GM12878 (cell line): ENCODE measurements around the gene CBR4. TPM values are rescaled to one million over a fixed set of nuclear protein-coding genes. Genes with fewer than 3 reads are reported as not detected.
A peak's percentile ranks its signal among the peaks of the same experiment; 100 is the strongest.

Experiments used
- ATAC-seq: fragments of 200-7000 bp; cut with Tn5 transposase; 3 replicates; pipeline ENCODE4 v1.9.1; 2020; ENCODE audit warnings: mild to moderate bottlenecking, moderate library complexity
- BruUV-seq: library from RNA; stranded (reverse); fragments of 400-500 nt; replicated peaks from 2 replicates; lab custom pipeline; 2021; lab: Mats Ljungman, UMichigan
- CTCF ChIA-PET: fragments of 300-600 bp; sonication (Branson Sonifier 250); formaldehyde crosslinking; extraction: SDS; loops from one replicate; lab custom pipeline; 2021; ENCODE audit warnings: inconsistent platforms; lab: Yijun Ruan, JAX
- POLR2A ChIA-PET: fragments of 350-600 bp; formaldehyde crosslinking; extraction: SDS; loops from one replicate; lab custom pipeline; 2021; ENCODE audit warnings: inconsistent platforms; lab: Charles Lee
- RAD21 ChIA-PET: fragments of 300-600 bp; sonication (Branson Sonifier 250); formaldehyde crosslinking; loops from one replicate; lab custom pipeline; 2023; ENCODE audit warnings: antibody characterized with exemption; ENCODE audit not compliant: unreplicated experiment; lab: Charles Lee
- SMC1A ChIA-PET: fragments of 300-600 bp; sonication (Branson Sonifier 250); formaldehyde crosslinking; loops from one replicate; lab custom pipeline; 2023; ENCODE audit not compliant: unreplicated experiment, uncharacterized antibody; lab: Charles Lee
- DNase-seq: peaks from one replicate; pipeline ENCODE4 v3.0.0-alpha.2; 2011; ENCODE audit warnings: low read depth, low spot score
- FAIRE-seq: peaks from 3 replicates; lab custom pipeline; 2011; peaks lifted over from hg19 to GRCh38; lab: Jason Lieb, UNC
- H2AFZ ChIP-seq: 2 replicates; pipeline ENCODE4 v1.6.0; 2011; ENCODE audit warnings: low read depth, low read length, control low read depth; ENCODE audit not compliant: control insufficient read depth
- H3K27ac ChIP-seq: 2 replicates; pipeline ENCODE4 v1.5.1; 2011; ENCODE audit warnings: control low read depth; ENCODE audit not compliant: control insufficient read depth, insufficient read depth
- H3K27me3 ChIP-seq, 2 experiments: replicated peaks in 1 of 2; 2 replicates each; pipeline versions ENCODE4 v1.6.0 to v1.6.1; 2011; ENCODE audit warnings: low read length in 1 of 2; ENCODE audit not compliant: control insufficient read depth in 2 of 2, insufficient read depth in 2 of 2
- H3K36me3 ChIP-seq, 2 experiments: 2 replicates each; pipeline ENCODE4 v1.5.1; 2011; ENCODE audit warnings: low read length in 1 of 2; ENCODE audit not compliant: control insufficient read depth in 2 of 2, insufficient read depth in 2 of 2
- H3K4me1 ChIP-seq: 2 replicates; pipeline ENCODE4 v1.6.1; 2011; ENCODE audit warnings: mild to moderate bottlenecking, low read length, moderate library complexity, mixed read lengths; ENCODE audit not compliant: control insufficient read depth, insufficient read depth
- H3K4me2 ChIP-seq: 2 replicates; pipeline ENCODE4 v1.6.0; 2011; ENCODE audit warnings: control low read depth; ENCODE audit not compliant: control insufficient read depth, insufficient read depth
- H3K4me3 ChIP-seq: fragments of 200-600 bp; sonication (generic); 2 replicates; pipeline ENCODE4 v1.5.1; 2016
- H3K79me2 ChIP-seq: 2 replicates; pipeline ENCODE4 v1.6.0; 2011; ENCODE audit warnings: low read length; ENCODE audit not compliant: control insufficient read depth, insufficient read depth
- H3K9ac ChIP-seq: 2 replicates; pipeline ENCODE4 v1.8.0; 2011; ENCODE audit warnings: low read length, control low read depth, mixed read lengths; ENCODE audit not compliant: control insufficient read depth, insufficient read depth
- H3K9me3 ChIP-seq: replicated peaks from 3 replicates; pipeline ENCODE4 v1.5.1; 2011; ENCODE audit warnings: mild to moderate bottlenecking, low read length; ENCODE audit not compliant: control insufficient read depth, insufficient read depth
- H4K20me1 ChIP-seq: 2 replicates; pipeline ENCODE4 v1.6.0; 2011; ENCODE audit not compliant: control insufficient read depth, insufficient read depth
- BHLHE40 ChIP-seq, 2 experiments: fragments of 450-650 bp in 1 of 2; IDR thresholded peaks; 2 replicates each; pipeline ENCODE4 v1.6.1; 2011 to 2017; ENCODE audit warnings: low read depth in 2 of 2, borderline replicate concordance in 1 of 2, improper control_type of control experiment in 1 of 2, low read length in 1 of 2, mild to moderate bottlenecking in 1 of 2
- CHD2 ChIP-seq: IDR thresholded peaks from 2 replicates; pipeline ENCODE4 v1.6.1; 2011; ENCODE audit warnings: low read depth, low read length, improper control_type of control experiment, borderline replicate concordance
- CREM ChIP-seq: IDR thresholded peaks from 2 replicates; pipeline ENCODE4 v1.6.1; 2014; ENCODE audit warnings: antibody characterized with exemption, low read depth
- EED ChIP-seq: sonication (generic); IDR thresholded peaks from 2 replicates; pipeline ENCODE4 v1.6.1; 2016; ENCODE audit warnings: antibody characterized with exemption, low read depth
- ESRRA ChIP-seq: IDR thresholded peaks from 2 replicates; pipeline ENCODE4 v1.6.1; 2012; ENCODE audit warnings: mild to moderate bottlenecking, low read length, improper control_type of control experiment
- HCFC1 ChIP-seq: fragments of 150-350 bp; IDR thresholded peaks from 2 replicates; pipeline ENCODE4 v1.6.1; 2014; ENCODE audit warnings: low read length
- HDAC2 ChIP-seq: fragments of 200-600 bp; sonication (generic); IDR thresholded peaks from 2 replicates; pipeline ENCODE4 v1.6.1; 2017
- MEF2A ChIP-seq: IDR thresholded peaks from 2 replicates; pipeline ENCODE4 v1.6.1; 2011; ENCODE audit warnings: low read depth, mild to moderate bottlenecking, low read length, moderate library complexity; ENCODE audit not compliant: insufficient read depth
- MYC ChIP-seq: IDR thresholded peaks from 2 replicates; pipeline ENCODE4 v1.6.1; 2011; ENCODE audit warnings: mild to moderate bottlenecking, low read length, moderate library complexity, inconsistent platforms; ENCODE audit not compliant: insufficient read depth, insufficient replicate concordance, insufficient read length, severe bottlenecking
- POLR2A ChIP-seq: IDR thresholded peaks from 2 replicates; pipeline ENCODE4 v1.6.1; 2011; ENCODE audit warnings: low read depth, mild to moderate bottlenecking, low read length
- POLR2AphosphoS2 ChIP-seq: IDR thresholded peaks from 2 replicates; pipeline ENCODE4 v1.6.1; 2011; ENCODE audit warnings: low read depth, mild to moderate bottlenecking, low read length, improper control_type of control experiment, moderate library complexity
- RFX5 ChIP-seq: IDR thresholded peaks from 2 replicates; pipeline ENCODE4 v1.6.1; 2011; ENCODE audit warnings: low read depth, low read length, improper control_type of control experiment
- SMAD1 ChIP-seq: fragments of 450-650 bp; IDR thresholded peaks from 2 replicates; pipeline ENCODE4 v1.6.1; 2018; ENCODE audit warnings: mild to moderate bottlenecking, low read depth; ENCODE audit not compliant: partially characterized antibody
- SMC3 ChIP-seq: IDR thresholded peaks from 2 replicates; pipeline ENCODE4 v1.6.1; 2011; ENCODE audit warnings: low read length, improper control_type of control experiment, borderline replicate concordance
- ZNF207 ChIP-seq: fragments of 450-650 bp; IDR thresholded peaks from 2 replicates; pipeline ENCODE4 v1.6.1; 2014; ENCODE audit warnings: antibody characterized with exemption, mild to moderate bottlenecking, borderline replicate concordance
- WGBS: methylation state at CpG from one replicate; pipeline ENCODE4 v1.1.6; 2016; ENCODE audit warnings: low lambda C conversion rate; ENCODE audit not compliant: insufficient replicate concordance, insufficient coverage; ENCODE audit errors: missing lambda C conversion rate; 5-methylcytosine and 5-hydroxymethylcytosine counted together
- in situ Hi-C: fragments of 300-500 bp; cut with MboI; formaldehyde crosslinking; loops from 9 replicates; pipeline ENCODE4 v1.14.3; 2018; ENCODE audit warnings: mixed read lengths
- intact Hi-C: fragments of 100-400 bp; cut with micrococcal nuclease; formaldehyde crosslinking; loops from one replicate; pipeline ENCODE4 v1.14.2; 2022; ENCODE audit not compliant: unreplicated experiment
- polyA plus RNA-seq, 11 experiments: library from polyadenylated mRNA; depleted of rRNA in 4 of 11; unstranded in 6 of 11; stranded (reverse) in 5 of 11; fragments of >200 nt; fragmentation: Nextera tagmentation in 4 of 11; fragmentation: Illumina TruSeq in 1 of 11; extraction: Ambion mirVana in 4 of 11; extraction: Trizol in 1 of 11; gene quantifications; 1 replicate in 1 of 11; 2 replicates in 10 of 11; pipeline versions ENCODE4 v1.2.1 to v1.2.3, GENCODE V29; 2011 to 2016; ENCODE audit warnings: inconsistent platforms in 2 of 11, missing spikeins in 2 of 11, low read depth in 1 of 11
- total RNA-seq, 4 experiments: library from RNA; depleted of rRNA in 3 of 4; stranded (reverse); fragments of >200 nt in 3 of 4; fragmentation: Illumina TruSeq in 1 of 4; extraction: Trizol in 1 of 4; gene quantifications; 2 replicates each; pipeline versions ENCODE4 v1.2.1 to v1.2.3, GENCODE V29; 2013 to 2021
- TF ChIP-seq, protein P1 (sequence below): fragments of 450-650 bp; IDR thresholded peaks from 2 replicates; pipeline ENCODE4 v1.6.1; 2017; ENCODE audit warnings: mild to moderate bottlenecking, moderate library complexity
- TF ChIP-seq, protein P2 (sequence below): IDR thresholded peaks from 2 replicates; pipeline ENCODE4 v1.6.1; 2012; ENCODE audit warnings: mild to moderate bottlenecking, low read depth, low read length

The CBR4 gene
- total and polyA plus RNA-seq, 10 of the 15 experiments (the other 5 are each of a cell fraction or from before 2014, with no cell fraction given): 17.3 to 38.8 (median 24.8) TPM

DNA sequence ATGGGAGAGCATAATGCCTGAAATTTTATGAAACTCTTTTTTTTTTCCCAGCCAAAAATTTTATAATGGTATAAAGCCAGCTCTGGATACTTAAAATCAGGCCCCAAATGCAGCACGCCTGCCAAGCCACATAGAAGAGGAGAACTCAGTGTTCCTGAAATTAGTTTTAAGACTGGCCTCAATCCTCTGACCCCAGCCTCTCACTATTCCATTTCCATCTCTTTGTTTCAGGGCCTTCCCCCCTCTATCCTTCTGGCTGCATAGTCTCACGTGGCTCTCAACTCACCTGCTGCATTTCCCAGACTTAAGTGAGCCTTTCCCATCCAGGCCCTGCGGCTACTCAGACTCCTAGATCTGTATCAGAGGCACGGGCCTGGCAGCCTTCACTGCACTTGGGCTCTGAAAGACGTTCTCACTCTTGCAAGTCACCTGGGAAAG lies 5.2 kb upstream of the CBR4 start:
- intact Hi-C loops (no loop called here), in situ Hi-C loops (no loop called here)
- no TSS peak for BruUV-seq
- Histone ChIP-seq H3K4me1 (no peaks in the 10 kb centered on the region), H3K27ac (peak overlapping the region; percentile 22; the same call in 1 of the 2 replicates), H3K36me3 (no peaks in the 10 kb centered on the region), H3K9me3 (no peaks in the 10 kb centered on the region), H3K79me2 (no peaks in the 10 kb centered on the region), H2AFZ (peak overlapping the region; percentile 13), H3K9ac (no peak overlapping the region), H3K27me3 (no peaks in the 10 kb centered on the region), H3K4me2 (no peak overlapping the region), H4K20me1 (no peaks in the 10 kb centered on the region), H3K4me3 (no peak overlapping the region)
- ChIA-PET POLR2A (interaction anchor here (1.2 kb wide), 1 partner anchor 463 kb away, joined by 3 read pairs; no protein-coding TSS in a partner anchor), RAD21 (interaction anchor here (1.1 kb wide), 1 partner anchor 9 kb away, joined by 3 read pairs; no protein-coding TSS in a partner anchor), CTCF (interaction anchor here (0.5 to 1.3 kb wide), 3 partner anchors 13 to 64 kb away, joined by 3 read pairs; no protein-coding TSS in a partner anchor), SMC1A (interaction anchor here (1.1 to 4.1 kb wide), 2 partner anchors 10 to 33 kb away, joined by 3 to 16 read pairs; no protein-coding TSS in a partner anchor)
- DNase-seq: no peak
- FAIRE-seq: no peak
- ATAC-seq: peak; percentile 13; the same call in 2 of the 3 replicates
- WGBS: 36% methylated on average over 5 of the region's 5 CpGs
- TF ChIP-seq CREM (no peak), EED (no peak), HDAC2 (no peak), POLR2A (no peak), ESRRA (no peak), SMC3 (no peak), ZNF207 (no peak), SMAD1 (no peak), BHLHE40 (IDR thresholded peaks at IDR 0.05; ENCODE audit: borderline replicate concordance in 1 of 2, low read depth in 2 of 2, low read length in 1 of 2) (no peak), MEF2A (no peak), RFX5 (no peak), HCFC1 (no peak), CHD2 (no peak), POLR2AphosphoS2 (no peak), MYC (no peak)
- TF ChIP-seq, protein P1, sequence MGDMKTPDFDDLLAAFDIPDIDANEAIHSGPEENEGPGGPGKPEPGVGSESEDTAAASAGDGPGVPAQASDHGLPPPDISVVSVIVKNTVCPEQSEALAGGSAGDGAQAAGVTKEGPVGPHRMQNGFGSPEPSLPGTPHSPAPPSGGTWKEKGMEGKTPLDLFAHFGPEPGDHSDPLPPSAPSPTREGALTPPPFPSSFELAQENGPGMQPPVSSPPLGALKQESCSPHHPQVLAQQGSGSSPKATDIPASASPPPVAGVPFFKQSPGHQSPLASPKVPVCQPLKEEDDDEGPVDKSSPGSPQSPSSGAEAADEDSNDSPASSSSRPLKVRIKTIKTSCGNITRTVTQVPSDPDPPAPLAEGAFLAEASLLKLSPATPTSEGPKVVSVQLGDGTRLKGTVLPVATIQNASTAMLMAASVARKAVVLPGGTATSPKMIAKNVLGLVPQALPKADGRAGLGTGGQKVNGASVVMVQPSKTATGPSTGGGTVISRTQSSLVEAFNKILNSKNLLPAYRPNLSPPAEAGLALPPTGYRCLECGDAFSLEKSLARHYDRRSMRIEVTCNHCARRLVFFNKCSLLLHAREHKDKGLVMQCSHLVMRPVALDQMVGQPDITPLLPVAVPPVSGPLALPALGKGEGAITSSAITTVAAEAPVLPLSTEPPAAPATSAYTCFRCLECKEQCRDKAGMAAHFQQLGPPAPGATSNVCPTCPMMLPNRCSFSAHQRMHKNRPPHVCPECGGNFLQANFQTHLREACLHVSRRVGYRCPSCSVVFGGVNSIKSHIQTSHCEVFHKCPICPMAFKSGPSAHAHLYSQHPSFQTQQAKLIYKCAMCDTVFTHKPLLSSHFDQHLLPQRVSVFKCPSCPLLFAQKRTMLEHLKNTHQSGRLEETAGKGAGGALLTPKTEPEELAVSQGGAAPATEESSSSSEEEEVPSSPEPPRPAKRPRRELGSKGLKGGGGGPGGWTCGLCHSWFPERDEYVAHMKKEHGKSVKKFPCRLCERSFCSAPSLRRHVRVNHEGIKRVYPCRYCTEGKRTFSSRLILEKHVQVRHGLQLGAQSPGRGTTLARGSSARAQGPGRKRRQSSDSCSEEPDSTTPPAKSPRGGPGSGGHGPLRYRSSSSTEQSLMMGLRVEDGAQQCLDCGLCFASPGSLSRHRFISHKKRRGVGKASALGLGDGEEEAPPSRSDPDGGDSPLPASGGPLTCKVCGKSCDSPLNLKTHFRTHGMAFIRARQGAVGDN: no peak
- TF ChIP-seq, protein P2, sequence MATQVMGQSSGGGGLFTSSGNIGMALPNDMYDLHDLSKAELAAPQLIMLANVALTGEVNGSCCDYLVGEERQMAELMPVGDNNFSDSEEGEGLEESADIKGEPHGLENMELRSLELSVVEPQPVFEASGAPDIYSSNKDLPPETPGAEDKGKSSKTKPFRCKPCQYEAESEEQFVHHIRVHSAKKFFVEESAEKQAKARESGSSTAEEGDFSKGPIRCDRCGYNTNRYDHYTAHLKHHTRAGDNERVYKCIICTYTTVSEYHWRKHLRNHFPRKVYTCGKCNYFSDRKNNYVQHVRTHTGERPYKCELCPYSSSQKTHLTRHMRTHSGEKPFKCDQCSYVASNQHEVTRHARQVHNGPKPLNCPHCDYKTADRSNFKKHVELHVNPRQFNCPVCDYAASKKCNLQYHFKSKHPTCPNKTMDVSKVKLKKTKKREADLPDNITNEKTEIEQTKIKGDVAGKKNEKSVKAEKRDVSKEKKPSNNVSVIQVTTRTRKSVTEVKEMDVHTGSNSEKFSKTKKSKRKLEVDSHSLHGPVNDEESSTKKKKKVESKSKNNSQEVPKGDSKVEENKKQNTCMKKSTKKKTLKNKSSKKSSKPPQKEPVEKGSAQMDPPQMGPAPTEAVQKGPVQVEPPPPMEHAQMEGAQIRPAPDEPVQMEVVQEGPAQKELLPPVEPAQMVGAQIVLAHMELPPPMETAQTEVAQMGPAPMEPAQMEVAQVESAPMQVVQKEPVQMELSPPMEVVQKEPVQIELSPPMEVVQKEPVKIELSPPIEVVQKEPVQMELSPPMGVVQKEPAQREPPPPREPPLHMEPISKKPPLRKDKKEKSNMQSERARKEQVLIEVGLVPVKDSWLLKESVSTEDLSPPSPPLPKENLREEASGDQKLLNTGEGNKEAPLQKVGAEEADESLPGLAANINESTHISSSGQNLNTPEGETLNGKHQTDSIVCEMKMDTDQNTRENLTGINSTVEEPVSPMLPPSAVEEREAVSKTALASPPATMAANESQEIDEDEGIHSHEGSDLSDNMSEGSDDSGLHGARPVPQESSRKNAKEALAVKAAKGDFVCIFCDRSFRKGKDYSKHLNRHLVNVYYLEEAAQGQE: no peak
